WTC11 (cell line): ENCODE measurements around the gene EPN3.

ENCODE experiments used
- ARID4B ChIP-seq: sonication (generic); formaldehyde crosslinking; IDR thresholded peaks from 2 replicates; pipeline ENCODE4 v1.8.0; 2023; ENCODE audit warnings: missing genetic modification reagents, mild to moderate bottlenecking, borderline replicate concordance
- CTCF ChIP-seq: fragments of 200-600 bp; IDR thresholded peaks from 2 replicates; pipeline ENCODE4 v1.8.0; 2022; ENCODE audit warnings: antibody characterized with exemption
- NR2C2 ChIP-seq: sonication (generic); formaldehyde crosslinking; IDR thresholded peaks from 2 replicates; pipeline ENCODE4 v1.8.0; 2022; ENCODE audit warnings: mild to moderate bottlenecking, missing genetic modification reagents
- TP53 ChIP-seq: sonication (generic); formaldehyde crosslinking; IDR thresholded peaks from 2 replicates; pipeline ENCODE4 v1.8.1; 2023; ENCODE audit warnings: mild to moderate bottlenecking, missing genetic modification reagents
- ZBTB21 ChIP-seq: sonication (generic); formaldehyde crosslinking; IDR thresholded peaks from 2 replicates; pipeline ENCODE4 v1.8.1; 2023; ENCODE audit warnings: mild to moderate bottlenecking, missing genetic modification reagents, borderline replicate concordance

GRCh38 chr17:50584749-50585148 lies 52.2 kb downstream of the EPN3 start:
- TF ChIP-seq ZBTB21 (no peak), TP53 (no peak), NR2C2 (CRISPR knock-in tag) (no peak), CTCF (no peak), ARID4B (CRISPR knock-in tag) (no peak)
